ENCODE results near the gene AGBL1. TPM values are rescaled to one million over a fixed set of nuclear protein-coding genes. Genes with fewer than 3 reads are reported as not detected.

Gene AGBL1
- total RNA-seq, 2 donors from 2014 or later, result not detected

GRCh38 chr15:86615411-86615810 lies 535.7 kb downstream of the AGBL1 start:
- H3K4me1 ChIP-seq, result no peaks in the 10 kb centered on the region
- no peak for DNase-seq (ENCODE audit: low spot score)
- H3K27ac ChIP-seq, result no peak overlapping the region
- no peaks in the 10 kb centered on the region for H3K27me3 ChIP-seq
- no peaks in the 10 kb centered on the region for H3K36me3 ChIP-seq
- no peaks in the 10 kb centered on the region for H3K9me3 ChIP-seq
- H3K4me3 ChIP-seq, result no peak overlapping the region
- TF ChIP-seq CTCF (IDR thresholded peaks at IDR 0.05), result no peak

DNA sequence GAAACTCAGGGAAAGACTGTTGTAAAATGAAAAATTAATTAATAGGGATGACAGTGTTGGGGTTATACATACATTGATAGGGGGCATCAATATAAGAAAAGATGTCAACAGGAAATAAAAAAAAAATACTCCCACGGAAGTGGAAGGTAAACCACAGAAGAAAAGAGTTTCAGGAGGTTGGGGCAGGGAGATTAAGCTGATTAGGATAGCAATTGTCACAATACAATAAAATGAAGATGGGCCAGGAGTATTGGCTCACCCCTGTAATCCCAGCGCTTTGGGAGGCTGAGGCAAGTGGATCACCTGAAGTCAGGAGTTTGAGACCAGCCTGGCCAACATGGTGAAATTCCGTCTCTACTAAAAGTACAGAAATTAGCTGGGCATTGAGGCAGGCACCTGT lies 536.1 kb downstream of the AGBL1 start:
- Histone ChIP-seq H3K27me3 (no peaks in the 10 kb centered on the region), H3K27ac (no peak overlapping the region), H3K9me3 (no peaks in the 10 kb centered on the region), H3K36me3 (no peaks in the 10 kb centered on the region), H3K4me3 (no peak overlapping the region), H3K4me1 (no peaks in the 10 kb centered on the region)
- no peak for TF ChIP-seq CTCF (IDR thresholded peaks at IDR 0.05)
- DNase-seq (ENCODE audit: low spot score), result no peak

DNA sequence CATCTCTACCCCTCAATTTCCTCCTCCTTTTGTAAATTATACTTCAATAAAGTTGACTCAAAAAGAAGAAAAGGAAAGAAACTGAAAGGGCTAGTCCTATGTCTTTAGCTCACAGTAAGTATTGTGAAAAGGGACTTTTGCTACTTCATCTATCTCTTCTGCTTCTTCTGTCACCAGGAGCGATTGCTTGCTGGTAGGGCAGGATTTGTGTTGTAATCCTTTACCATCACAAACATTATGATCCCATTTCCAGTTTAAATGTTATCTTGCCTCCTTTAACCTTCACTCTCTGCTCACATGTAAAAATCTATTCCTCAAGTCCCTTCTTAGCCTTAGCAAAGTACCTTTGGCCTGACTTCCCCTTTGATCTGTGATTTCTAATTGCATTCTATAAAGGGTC lies 537.1 kb downstream of the AGBL1 start:
- Histone ChIP-seq H3K27me3 (no peaks in the 10 kb centered on the region), H3K4me1 (no peaks in the 10 kb centered on the region), H3K4me3 (no peak overlapping the region), H3K36me3 (no peaks in the 10 kb centered on the region), H3K9me3 (no peaks in the 10 kb centered on the region), H3K27ac (no peak overlapping the region)
- DNase-seq (ENCODE audit: low spot score), result no peak
- no peak for TF ChIP-seq CTCF (IDR thresholded peaks at IDR 0.05)

- H3K4me1 ChIP-seq, result no peaks in the 10 kb centered on the region
- no peak for TF ChIP-seq CTCF (IDR thresholded peaks at IDR 0.05)
- no peaks in the 10 kb centered on the region for H3K36me3 ChIP-seq
- H3K27ac ChIP-seq, result no peak overlapping the region
- no peak overlapping the region for H3K4me3 ChIP-seq
- H3K27me3 ChIP-seq, result no peaks in the 10 kb centered on the region
- DNase-seq (ENCODE audit: low spot score), result no peak
- H3K9me3 ChIP-seq, result no peaks in the 10 kb centered on the region
Observed at GRCh38 chr15:86620157-86620556, 540.5 kb downstream of the AGBL1 start.

GRCh38 chr15:86620641-86621349 lies 541.1 kb downstream of the AGBL1 start:
- DNase-seq (ENCODE audit: low spot score), result no peak
- H3K27ac ChIP-seq, result no peak overlapping the region
- no peak overlapping the region for H3K4me3 ChIP-seq
- no peaks in the 10 kb centered on the region for H3K36me3 ChIP-seq
- no peaks in the 10 kb centered on the region for H3K9me3 ChIP-seq
- H3K27me3 ChIP-seq, result no peaks in the 10 kb centered on the region
- TF ChIP-seq CTCF (IDR thresholded peaks at IDR 0.05), result no peak
- no peaks in the 10 kb centered on the region for H3K4me1 ChIP-seq

- no peak overlapping the region for H3K4me3 ChIP-seq
- no peaks in the 10 kb centered on the region for H3K4me1 ChIP-seq
- H3K9me3 ChIP-seq, result no peaks in the 10 kb centered on the region
- no peak overlapping the region for H3K27ac ChIP-seq
- H3K27me3 ChIP-seq, result no peaks in the 10 kb centered on the region
- no peak for TF ChIP-seq CTCF (IDR thresholded peaks at IDR 0.05)
- DNase-seq (ENCODE audit: low spot score), result no peak
- H3K36me3 ChIP-seq, result no peaks in the 10 kb centered on the region
Observed at GRCh38 chr15:86623236-86623635, 543.6 kb downstream of the AGBL1 start.

All from right atrium auricular region (tissue), 2 donors.